HG03196 (cell line): Measurements from ENCODE around the gene MISP3.

ENCODE experiments used
- ATAC-seq: cut with Tn5 transposase; IDR thresholded peaks from one replicate; pipeline ENCODE4 v1.9.1; 2021; ENCODE audit not compliant: unreplicated experiment

MISP3 gene

DNA sequence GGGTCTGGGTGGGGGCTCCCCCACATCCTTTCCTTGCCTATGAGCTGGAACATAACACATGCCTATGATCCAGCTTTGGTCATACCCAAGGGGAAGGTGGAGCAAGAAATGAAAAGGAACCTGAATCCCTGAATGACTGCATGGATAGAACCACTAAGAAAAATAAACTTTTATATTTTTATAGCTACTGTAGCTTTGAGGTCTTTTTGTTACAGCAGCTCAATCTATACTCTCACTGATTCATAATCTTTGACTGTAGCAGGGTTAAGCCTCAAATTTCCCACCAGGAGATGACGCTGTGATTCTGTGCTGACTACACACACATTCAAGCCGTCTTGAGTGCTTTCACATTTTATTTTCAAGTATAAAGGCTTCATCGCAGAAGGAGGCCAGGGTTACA, 19.6 kb upstream of the MISP3 start:
- no peak for ATAC-seq

DNA sequence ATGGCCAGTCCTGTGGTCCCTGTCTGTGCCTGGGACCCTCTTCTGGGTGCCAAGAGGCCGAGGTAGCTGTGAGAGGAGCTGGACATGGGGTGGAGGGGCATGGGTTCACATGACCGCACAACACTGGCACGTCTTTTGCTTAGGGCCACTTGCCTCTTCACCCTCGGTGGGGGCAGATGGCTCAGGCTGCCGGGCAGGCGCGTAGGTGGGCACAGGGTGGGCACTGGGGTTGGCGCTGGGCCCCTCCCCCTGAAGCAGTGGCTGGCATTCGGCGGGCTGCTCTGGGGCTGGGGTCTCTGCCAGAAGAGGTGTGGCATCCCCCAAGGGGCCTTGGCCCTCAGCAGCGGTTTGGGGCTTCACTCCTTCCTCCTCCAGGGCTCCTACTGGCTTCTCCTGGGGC, 19.1 kb upstream of the MISP3 start:
- ATAC-seq, result no peak

DNA sequence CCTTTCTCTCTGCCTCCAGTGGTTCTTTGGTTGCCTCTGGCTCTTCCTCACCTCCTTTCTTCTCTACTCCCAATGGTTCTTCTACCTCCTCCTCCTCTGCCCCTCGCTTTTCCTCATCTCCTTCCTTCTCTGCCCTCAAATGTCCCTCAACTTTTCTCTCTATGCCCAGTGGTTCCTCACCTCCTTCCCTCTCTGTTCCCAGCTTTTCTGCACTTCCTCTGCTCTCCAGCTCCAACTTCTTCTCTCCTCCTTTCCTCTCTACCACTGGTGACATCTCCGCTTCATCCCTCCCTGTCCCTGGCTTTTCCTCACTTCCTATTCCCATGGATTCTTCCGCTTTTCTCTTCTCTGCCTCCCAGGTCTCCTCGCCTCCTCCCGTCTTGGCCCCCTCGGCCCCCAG, 18.5 kb upstream of the MISP3 start:
- ATAC-seq, result no peak

DNA sequence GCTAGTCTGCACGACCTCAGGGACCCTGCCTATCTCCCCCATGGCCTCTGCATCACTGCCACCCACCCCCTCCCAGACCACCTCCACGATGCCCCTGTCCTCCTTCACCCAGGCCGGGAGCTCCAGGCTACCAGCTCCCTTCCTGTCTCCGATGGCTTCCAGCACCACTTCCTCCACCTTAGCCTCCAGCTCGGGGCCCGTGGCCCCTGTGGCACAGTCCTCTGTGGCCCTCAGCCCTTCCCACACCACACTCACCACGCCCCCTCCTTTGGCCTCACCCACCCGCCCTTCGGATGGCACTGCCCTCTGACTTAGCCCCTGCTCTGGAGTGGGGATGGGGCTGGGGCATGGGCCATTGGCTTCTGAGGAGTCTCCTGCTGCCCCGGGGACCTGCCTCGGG, 17.9 kb upstream of the MISP3 start:
- no peak for ATAC-seq

DNA sequence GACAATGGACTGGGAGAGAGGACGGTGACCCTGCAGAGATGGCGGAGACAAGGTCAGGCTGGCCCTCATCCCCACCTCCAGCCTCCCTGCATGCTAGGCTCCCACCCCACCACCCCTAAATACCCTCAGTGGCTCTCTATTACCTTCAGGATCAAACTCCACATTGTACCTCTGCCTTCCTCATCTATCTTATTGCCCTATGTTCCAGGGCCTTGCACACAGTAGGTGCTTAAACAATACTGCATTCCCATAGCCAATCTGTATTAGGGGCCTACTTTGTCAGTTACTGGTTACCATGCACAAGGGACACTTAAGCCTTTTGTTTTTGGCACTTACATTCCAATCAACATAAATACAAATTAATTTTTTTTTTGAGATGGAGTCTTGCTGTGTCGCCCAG, 17.2 kb upstream of the MISP3 start:
- no peak for ATAC-seq

DNA sequence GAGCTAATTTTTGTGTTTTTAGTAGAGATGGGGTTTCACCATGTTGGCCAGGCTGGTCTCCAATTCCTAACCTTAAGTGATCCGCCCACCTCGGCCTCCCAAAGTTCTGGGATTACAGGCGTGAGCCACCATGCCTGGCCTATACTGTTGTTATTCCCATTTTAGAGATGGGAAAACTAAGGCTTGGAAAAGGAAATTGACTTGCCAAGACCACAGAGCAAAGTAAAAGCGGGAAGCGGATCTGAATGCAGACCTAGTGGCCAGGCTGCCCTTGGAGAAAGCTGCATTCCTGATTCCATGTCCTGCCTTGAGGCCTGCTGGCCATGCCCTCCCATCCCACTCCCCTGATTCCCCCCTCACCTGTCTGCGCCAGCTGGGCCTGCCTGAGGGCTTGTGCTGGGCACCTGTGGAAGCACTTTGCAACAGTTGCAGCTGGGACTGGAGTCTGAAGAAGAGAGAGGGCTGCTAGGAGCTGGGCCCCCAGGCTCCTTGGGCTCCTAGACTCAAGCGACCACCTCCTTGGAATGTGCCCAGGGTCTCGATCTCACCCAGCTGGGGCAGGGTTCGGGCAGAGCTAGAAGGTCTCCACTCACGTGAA, 16.4 kb upstream of the MISP3 start:
- no peak for ATAC-seq

DNA sequence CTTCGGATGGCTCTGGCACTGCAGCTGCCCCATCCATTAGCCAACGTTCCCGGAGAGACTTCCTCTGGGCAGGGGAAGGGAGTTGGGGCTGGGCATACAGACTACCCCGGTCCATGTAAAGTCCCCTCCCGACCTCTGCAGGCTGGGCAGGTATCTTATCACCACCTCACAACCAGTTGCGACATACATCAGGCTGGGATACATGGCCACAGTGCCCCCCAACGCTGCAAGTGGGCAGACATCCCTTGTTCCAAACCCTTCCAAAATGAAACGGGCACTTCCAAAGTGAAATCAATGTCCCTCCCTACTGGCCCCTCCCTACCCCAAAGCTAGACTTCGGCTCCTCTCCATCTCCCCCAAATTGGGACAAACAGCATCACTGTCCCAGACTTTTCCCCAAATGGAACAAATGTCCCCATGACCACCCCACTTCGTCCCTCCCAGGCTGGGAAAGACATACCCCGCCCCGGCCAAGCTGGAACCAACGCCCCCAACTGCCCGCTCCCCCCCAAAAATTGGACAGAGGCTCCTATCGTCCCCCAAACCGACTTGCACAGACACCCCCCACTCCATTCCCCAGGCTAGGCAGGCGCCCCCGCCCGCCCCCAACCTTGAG, 15.7 kb upstream of the MISP3 start:
- no peak for ATAC-seq

DNA sequence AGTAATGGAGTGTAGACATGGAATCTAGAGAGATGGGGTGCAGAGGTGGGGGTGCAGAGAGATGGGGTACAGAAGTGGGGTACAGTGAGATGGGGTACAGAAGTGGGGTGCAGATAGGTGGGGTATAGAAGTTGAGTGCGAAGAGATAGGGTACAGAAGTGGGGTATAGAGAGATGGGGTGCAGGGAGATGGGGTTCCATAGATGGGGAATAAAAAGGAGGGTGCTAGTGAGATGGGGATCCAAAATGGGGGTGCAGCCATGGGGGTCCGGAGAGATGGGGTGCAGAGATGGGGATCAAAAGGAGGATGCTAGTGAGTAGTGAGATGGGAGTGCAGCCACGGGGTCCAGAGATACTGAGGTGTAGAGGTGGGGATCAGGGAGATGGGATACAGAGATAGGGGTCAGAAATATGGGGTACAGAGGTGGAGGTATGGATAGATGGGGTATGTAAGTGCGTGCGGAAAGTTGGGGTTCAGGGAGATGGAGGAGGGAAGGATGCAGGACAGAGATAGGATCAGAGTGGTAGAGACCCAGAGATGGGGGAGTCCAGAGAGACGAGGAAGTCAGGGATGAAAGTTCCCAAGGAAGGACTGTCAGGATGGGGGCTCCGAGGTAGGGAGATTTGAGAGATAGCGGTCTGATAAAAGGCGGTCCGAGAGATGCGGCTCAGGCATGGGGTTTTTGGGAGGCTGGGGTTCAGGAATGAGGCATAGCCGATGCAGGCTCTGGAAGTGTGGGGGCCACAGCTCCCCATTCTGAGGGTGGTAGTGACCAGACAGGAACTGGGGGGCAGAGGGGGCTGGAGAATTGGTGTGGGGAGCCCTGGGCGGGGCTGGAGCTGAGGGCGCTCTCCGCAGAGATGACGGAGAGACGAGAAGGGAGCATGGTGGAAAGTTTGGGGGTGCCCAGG, 14.1 kb upstream of the MISP3 start:
- no peak for ATAC-seq

DNA sequence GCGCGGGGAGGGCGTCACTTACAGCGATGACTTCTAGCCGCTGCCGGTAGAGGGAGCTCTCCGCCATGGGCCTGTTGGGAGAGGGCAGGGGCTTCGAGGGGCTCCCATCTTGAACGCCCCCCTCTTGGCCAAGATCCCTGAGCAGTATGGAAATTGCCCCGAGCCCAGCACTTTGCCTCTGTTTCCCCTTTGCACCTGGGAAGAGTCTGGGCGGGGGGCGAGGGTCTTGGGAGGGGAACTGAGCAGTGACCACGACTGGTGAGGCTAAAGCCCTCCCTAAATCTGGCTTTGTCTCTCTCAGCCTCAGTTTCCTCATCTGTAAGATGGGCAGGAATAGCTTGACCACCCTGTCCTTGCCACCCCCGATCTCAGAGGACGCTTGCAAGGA, 13.5 kb upstream of the MISP3 start:
- ATAC-seq, result no peak

DNA sequence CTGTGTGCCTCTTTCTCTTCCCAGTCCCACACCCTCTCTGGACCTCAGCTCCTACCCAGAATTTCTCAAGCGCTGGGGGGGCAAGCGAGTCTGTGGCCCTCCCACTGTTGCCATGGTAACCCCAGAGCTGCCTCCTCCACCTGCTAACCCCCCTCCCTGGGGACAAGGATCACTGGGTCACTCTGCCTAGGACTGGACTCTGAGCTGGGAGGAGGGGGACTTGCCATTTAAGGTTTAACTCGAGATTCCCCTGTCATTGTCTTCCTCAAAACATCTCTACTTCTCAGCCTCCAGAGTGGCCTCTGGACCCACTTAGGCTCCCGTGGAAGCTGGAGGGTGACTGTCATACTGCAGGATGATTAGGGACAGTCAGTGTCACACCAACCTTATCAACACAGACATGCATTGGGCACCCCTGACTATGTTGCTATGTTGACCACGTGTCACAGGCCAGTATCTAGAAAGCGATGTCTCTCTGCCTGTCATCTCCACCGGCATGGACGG, 12.9 kb upstream of the MISP3 start:
- no peak for ATAC-seq

DNA sequence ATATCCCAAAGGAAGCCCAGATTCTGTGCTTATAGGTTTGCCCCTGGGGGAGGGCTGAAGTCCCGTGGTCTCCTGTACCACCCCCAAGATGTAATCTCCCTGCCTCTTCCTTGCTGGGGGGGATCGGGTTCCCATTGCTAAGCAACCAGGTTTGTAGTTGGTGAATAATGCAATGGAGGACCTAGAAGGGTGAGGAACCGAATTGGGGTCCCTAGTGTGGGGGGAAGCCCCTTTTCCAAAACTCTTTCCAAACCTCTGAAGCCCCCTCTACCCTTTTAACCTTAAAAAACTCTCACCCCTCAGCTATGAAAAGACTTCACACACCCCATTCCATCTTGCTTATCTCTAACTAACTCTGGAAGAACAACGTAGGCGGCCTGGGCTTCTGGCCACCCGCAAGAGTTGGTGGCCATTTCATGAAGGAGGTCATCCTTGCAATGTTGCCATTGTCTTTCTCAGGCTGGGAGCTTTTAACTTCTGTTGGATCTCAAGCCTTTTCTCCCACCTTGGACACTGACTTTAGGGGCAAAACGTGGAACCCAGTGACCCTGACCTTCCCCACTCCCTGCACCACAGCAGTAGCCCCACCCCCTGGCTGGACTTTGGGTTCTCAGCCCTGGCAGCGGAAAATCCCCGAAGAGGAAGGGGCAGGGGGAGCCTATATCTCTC, 11.4 kb upstream of the MISP3 start:
- ATAC-seq, result no peak

DNA sequence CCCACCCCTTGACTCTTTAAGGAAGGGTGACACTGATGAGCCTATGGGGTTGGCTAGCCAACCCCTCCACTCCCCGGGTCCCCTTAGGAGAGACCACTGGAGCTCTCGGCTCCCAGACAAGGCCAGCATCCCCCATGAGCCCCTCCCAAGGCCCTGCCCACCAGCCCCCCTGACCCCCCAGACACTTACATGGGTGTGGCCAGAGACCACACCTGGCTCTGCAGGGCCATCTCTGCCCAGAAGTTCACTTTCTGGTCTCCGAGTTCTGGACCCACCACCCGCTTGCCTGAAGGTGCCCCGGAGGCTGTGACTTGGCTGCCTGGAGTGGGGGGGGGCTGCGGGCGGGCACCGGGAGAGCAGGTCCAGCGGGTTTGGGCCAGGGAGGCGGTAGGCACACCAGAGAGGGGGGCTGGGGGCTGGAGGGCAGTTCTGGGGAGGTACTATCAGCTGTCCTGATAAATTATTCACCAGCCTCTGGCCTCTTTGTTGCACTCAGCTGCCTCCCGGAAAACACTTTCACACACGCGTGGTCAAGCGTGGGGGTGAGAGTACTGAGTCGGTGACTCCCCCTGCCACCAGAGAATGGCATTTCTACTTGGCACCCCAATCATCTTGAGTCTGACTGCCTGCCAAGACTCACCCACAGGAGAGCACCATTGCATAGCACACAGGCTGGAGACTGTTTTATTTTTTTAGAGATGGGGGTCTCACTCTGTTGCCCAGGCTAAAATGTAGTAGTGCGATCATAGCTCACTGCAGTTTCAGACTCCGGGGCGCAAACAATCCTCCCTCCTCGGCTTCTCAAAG, 10.6 kb upstream of the MISP3 start, which contains the start of gene PALM3:
Gene PALM3 (minus strand): TSS at position 326 of the 807 bp plus-strand sequence. CDS start 96 bp downstream, at position 230.
- ATAC-seq, result no peak

DNA sequence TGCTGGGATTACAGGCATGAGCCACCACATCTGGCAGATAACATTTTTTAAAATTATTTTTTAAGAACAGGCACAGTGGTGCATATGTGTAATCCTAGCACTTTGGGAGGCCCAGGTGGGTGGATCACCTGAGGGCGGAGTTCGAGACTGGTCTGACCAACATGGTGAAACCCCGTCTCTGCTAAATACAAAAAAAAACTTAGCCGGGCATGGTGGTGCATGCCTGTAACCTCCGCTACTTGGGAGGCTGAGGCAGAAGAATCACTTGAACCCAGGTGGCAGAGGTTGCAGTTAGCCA, 10.1 kb upstream of the MISP3 start:
- ATAC-seq, result no peak

DNA sequence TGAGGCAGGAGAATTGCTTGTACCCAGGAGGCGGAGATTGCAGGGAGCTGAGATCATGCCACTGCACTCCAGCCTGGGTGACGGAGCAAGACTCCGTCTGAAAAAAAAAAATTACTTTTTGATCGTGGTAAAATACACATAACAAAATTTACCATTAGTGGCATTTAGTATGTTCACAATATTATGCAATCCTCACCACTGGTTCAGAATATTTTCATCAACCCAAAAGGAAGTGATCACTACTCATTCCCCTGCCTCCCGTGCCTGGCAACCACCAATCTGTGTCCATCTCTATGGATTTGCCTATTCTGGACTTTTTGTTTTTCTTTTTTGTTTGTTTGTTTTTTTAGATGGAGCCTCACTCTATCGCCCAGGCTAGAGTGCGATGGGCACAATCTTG, 9.5 kb upstream of the MISP3 start:
- ATAC-seq, result no peak

DNA sequence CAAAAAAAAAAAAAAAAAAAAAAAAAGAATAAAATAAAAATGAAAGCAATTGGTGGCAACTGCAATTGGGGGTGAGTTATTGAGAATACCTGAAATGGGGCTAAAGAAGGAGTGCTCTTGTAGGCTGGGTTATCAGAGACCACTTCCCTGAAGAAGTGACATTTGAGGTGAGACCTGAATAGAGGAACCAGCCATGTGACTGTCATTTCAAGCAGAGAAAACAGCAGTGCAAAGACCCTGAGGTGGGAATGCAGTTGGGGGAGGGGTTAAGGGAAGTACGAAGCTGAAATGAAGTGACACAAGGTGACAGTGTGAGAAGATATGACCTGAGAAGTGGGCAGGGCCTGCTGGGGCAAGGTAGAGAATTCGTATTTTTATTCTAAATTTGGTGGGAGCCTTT, 6.5 kb upstream of the MISP3 start:
- ATAC-seq, result no peak

DNA sequence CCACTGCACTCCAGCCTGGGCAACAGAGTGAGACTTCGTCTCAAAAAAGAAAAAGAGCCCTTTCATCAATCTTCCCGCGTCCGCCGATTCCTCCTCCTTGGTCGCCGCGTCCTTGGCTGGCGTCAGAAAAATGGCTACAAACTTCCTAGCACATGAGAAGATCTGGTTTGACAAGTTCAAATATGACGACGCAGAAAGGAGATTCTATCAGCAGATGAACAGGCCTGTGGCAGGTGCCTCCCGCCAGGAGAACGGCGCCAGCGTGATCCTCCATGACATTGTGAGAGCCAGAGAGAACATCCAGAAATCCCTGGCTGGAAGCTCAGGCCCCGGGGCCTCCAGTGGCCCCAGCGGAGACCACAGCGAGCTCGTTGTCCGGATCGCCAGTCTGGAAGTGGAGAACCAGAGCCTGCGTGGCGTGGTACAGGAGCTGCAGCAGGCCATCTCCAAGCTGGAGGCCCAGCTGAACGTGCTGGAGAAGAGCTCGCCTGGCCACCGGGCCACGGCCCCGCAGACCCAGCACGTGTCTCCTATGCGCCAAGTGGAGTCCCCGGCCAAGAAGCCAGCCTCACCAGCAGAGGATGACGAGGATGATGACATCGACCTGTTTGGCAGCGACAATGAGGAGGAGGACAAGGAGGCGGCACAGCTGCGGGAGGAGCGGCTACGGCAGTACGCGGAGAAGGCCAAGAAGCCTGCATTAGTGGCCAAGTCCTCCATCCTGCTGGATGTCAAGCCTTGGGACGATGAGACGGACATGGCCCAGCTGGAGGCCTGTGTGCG, 2.1 kb upstream of the MISP3 start:
- no peak for ATAC-seq

DNA sequence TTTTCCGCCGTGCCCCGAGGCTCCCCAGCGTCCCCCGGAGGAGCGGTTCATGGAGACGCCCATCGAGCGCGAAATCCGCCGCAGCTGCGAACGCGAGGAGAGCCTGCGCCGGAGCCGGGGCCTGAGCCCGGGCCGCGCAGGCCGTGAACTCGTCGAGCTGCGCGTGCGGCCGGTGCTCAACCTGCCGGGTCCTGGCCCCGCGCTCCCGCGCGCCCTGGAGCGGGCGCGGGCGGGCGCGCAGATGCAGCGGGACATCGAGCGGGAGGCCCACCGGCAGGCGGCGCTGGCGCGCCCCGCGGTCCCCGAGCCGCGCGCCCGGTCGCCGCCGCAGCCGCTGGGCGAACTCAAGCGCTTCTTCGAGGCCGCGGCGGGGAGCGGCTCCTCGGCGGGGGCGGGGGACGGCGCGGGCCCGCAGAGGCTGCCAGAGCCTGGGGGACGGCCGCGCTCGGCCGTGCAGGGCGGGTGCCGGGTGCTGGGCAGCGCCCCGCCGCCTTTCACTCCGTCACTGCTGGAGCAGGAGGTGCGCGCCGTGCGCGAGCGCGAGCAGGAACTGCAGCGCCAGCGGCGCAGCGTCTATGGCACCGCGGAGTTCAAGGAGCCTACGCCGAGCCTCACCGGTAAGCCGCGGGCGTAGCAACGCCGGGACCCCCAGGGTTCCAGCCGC, 807 bp downstream of the MISP3 start:
- peak; percentile 52 for ATAC-seq

DNA sequence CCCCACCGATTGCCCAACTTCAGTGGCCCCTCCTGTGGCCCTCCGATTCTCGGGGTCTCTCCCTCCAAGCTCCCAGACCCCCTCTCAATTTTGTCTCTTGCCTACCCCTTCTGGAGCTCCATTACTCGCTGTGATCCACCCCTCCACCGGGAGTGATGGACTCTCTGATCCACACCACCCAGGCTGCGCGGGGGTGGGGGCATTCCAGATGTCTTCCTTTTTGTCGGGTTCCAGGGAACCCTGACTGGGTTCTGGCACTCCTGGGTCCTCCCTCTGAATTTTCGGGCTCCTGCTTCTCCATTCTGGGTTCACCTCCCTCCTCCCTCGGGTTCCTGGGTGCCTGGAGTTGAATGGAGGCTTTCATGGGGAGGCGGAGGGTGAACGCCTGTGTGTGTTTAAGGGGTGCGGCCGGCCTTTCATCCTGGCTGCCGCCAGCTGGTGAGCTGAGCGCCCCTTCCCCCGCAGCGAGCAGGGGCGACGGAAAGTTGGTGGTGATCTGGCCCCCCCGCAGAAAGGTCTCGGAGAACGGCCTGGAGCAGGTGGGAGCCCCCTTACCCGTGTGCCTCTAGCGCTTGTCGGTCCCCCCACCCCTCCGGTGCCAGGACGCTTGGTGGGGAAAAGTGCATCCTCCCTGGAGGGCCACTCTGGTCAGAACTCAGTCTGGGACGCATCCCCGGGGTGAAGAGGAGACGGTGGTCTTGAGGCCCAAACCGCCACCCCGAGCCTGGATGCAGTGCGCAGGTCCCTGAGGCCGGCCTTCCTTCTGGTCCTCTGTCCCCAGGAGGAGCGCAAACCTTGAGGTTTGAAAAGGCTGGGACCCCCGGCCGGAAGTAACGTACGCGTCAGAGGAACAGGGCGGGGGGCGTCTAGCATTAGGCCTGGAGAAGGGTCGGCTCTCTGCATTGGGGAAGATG, 1.6 kb downstream of the MISP3 start:
- ATAC-seq, result no peak
